ENCODE data around the gene NEURL1B.

Gene NEURL1B

GRCh38 chr5:172683264-172683644 lies 42.2 kb downstream of the NEURL1B start:
- no peak for DNase-seq

GRCh38 chr5:172683645-172684471 lies 42.8 kb downstream of the NEURL1B start:
- DNase-seq = no peak

- no peak for DNase-seq
Observed at GRCh38 chr5:172685091-172685490, 44.0 kb downstream of the NEURL1B start.

GRCh38 chr5:172686111-172686510 lies 45.0 kb downstream of the NEURL1B start:
- no peak for DNase-seq

- DNase-seq = no peak
Observed at GRCh38 chr5:172686539-172687390, 45.7 kb downstream of the NEURL1B start.

- no peak for DNase-seq
Observed at GRCh38 chr5:172687940-172688339, 46.9 kb downstream of the NEURL1B start.

- no peak for DNase-seq
Observed at GRCh38 chr5:172688349-172689217, 47.5 kb downstream of the NEURL1B start.

GRCh38 chr5:172689218-172689572 lies 48.1 kb downstream of the NEURL1B start:
- no peak for DNase-seq

GRCh38 chr5:172689801-172690200 lies 48.7 kb downstream of the NEURL1B start:
- DNase-seq = no peak

GRCh38 chr5:172690258-172691075 lies 49.4 kb downstream of the NEURL1B start:
- no peak for DNase-seq

GRCh38 chr5:172691886-172692285 lies 50.8 kb downstream of the NEURL1B start:
- DNase-seq = no peak

- DNase-seq = no peak
Observed at GRCh38 chr5:172692451-172692850, 51.4 kb downstream of the NEURL1B start.

GRCh38 chr5:172692981-172693380 lies 51.9 kb downstream of the NEURL1B start:
- DNase-seq = no peak

- no peak for DNase-seq
Observed at GRCh38 chr5:172694061-172694460, 53.0 kb downstream of the NEURL1B start.

GRCh38 chr5:172694541-172694940 lies 53.5 kb downstream of the NEURL1B start:
- DNase-seq = no peak

GRCh38 chr5:172695232-172696054 lies 54.4 kb downstream of the NEURL1B start:
- DNase-seq = no peak

GRCh38 chr5:172696171-172696849 lies 55.2 kb downstream of the NEURL1B start:
- DNase-seq = no peak

GRCh38 chr5:172697123-172698121 lies 56.4 kb downstream of the NEURL1B start:
- peak; percentile 94 for DNase-seq

- no peak for DNase-seq
Observed at GRCh38 chr5:172699423-172699822, 58.4 kb downstream of the NEURL1B start.

Measured in OCI-M1 (cell line).